ENCODE measurements around the gene VEGFB.

GRCh38 chr11:64255135-64256128 lies 21.0 kb downstream of the VEGFB start:
- TF ChIP-seq POLR2AphosphoS5 (IDR thresholded peaks at IDR 0.05; ENCODE audit: low read depth, low read length): no peak
- TF ChIP-seq CTCF (IDR thresholded peaks at IDR 0.05): no peak
- TF ChIP-seq TCF7L2 (IDR thresholded peaks at IDR 0.05; ENCODE audit: low read depth, low read length): no peak

All from Panc1 (cell line).